ENCODE results near the gene MAP2K3. TPM values are rescaled to one million over a fixed set of nuclear protein-coding genes. Genes with fewer than 3 reads are reported as not detected.

MAP2K3 gene
- total and polyA plus RNA-seq, 8 donors: 22.6 to 101 (median 40.9) TPM

DNA sequence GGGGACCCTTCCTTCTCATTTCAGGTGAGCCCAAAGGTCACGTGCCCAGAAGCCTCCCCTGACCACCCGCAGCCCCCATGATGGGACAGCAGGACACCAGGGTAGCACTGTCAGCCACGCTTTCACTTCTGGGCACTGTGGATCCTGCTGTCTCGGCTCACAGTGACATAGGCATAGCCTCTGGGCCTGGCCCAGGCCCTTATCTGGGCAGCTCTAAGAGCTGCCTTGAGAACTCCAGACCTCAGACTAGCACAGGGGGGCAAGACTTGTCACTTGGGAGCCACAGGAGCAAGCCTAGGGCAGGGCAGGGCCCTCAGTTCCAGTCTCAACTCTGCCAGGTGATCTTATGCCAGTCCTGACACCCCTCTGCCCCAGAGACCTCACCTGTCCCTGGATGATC is 36.0 kb upstream of the MAP2K3 start:
- Histone ChIP-seq H3K4me1 (peaks cover 13 to 56% (median 28%) of the 10 kb centered on the region in 4 donors), H3K9me3 (no peaks in the 10 kb centered on the region), H3K4me3 (no peak overlapping the region), H3K36me3 (peaks cover 0 to 14% (median 10%) of the 10 kb centered on the region in 4 donors), H3K27ac (no peak overlapping the region), H3K27me3 (no peaks in the 10 kb centered on the region)
- TF ChIP-seq POLR2A (IDR thresholded peaks at IDR 0.05): no peak
- no peak for TF ChIP-seq EP300 (IDR thresholded peaks at IDR 0.05)
- no peak for TF ChIP-seq POLR2AphosphoS5 (IDR thresholded peaks at IDR 0.05)
- TF ChIP-seq, protein P1, sequence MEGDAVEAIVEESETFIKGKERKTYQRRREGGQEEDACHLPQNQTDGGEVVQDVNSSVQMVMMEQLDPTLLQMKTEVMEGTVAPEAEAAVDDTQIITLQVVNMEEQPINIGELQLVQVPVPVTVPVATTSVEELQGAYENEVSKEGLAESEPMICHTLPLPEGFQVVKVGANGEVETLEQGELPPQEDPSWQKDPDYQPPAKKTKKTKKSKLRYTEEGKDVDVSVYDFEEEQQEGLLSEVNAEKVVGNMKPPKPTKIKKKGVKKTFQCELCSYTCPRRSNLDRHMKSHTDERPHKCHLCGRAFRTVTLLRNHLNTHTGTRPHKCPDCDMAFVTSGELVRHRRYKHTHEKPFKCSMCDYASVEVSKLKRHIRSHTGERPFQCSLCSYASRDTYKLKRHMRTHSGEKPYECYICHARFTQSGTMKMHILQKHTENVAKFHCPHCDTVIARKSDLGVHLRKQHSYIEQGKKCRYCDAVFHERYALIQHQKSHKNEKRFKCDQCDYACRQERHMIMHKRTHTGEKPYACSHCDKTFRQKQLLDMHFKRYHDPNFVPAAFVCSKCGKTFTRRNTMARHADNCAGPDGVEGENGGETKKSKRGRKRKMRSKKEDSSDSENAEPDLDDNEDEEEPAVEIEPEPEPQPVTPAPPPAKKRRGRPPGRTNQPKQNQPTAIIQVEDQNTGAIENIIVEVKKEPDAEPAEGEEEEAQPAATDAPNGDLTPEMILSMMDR (IDR thresholded peaks at IDR 0.05): no peak
- 72 to 87% (median 80%) methylated on average over 3 to 4 of the region's 4 CpGs for WGBS, 5 donors
- DNase-seq: no peak
- intact Hi-C loops (cut with DNase I; ENCODE audit: low total_unique reads): no loop called here

DNA sequence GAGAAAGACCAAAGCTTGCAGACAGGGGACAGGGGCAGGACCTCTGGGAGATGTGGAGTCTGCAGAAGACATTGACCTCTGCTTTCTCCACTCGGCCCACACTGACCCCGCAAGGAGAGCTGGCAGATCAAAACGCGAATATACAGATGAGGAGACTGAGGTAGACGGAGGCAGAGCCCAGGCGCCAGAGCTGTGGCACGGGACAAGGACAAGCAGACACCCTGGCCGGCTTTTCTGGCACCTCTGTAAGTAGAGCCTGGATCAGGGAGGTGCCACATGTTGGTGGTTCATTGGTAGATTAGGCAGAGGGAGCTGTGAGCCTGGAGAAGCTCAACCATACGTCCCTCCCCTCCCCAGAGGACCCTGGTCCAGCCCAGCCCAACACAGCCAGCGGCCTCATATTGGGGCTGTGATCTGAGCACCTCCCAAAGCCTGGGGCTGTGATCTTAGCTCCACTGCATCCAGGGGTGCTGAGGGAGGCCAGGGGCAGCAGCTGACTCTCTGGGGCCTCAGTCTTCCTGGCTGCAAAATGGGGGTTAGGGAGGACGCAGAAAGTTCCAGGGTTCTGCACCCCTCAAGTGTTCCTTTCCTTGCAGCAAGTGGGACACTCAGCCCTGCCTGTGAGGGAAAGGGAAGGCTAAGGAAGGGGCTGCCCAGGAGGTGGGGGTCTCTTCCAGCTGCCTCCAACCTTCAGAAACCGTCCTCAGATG is 35.3 kb upstream of the MAP2K3 start:
- Histone ChIP-seq H3K4me3 (no peak overlapping the region), H3K36me3 (peaks cover 0 to 9% (median 3%) of the 10 kb centered on the region in 4 donors), H3K27ac (no peak overlapping the region), H3K27me3 (no peaks in the 10 kb centered on the region), H3K9me3 (no peaks in the 10 kb centered on the region), H3K4me1 (peaks cover 19 to 60% (median 36%) of the 10 kb centered on the region in 4 donors)
- no peak for DNase-seq
- intact Hi-C loops (cut with DNase I; ENCODE audit: low total_unique reads): no loop called here
- TF ChIP-seq POLR2AphosphoS5 (IDR thresholded peaks at IDR 0.05) (no peak), EP300 (IDR thresholded peaks at IDR 0.05) (no peak), POLR2A (IDR thresholded peaks at IDR 0.05) (no peak)
- TF ChIP-seq, protein P1 (IDR thresholded peaks at IDR 0.05): no peak
- WGBS, 5 donors: 75 to 83% (median 78%) methylated on average over 10 to 12 of the region's 12 CpGs

DNA sequence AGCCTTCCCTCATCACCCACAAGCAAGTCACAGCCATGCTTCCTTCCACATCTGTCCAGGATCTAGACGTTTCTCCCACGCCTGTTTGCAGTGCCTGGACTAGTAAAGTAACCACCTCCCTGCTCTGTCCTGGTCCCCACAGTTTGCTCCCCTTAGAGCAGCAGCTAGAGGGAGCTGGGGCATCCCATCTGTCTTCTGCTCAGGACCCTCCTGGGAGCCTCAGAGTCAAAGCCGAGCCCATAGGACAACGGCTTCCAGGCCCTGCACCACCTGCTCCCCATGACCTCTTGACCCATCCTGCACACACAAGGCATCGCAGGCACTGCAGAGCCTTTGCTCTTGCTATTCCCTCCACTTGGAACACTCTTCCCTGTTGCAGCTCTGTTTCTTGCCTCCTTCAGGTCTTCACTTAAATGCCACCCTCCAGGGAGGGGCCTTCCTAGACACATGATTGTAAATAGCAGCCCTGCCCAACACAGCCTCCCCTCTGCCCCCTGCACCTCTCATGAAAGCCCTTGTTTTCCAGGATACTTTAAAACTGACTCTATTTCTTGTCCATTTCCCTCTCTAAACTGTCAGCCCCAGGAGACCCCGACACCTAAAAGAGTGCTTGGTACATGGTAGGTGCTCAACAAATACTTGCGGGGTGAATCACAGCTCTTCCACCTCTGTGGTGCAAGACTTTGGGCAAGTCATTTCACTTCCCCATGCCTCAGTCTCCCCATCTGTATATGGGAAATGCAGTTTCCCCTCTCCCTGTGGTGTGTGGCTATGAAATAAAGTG is 34.4 kb upstream of the MAP2K3 start:
- no peaks in the 10 kb centered on the region for H3K9me3 ChIP-seq
- H3K4me1 ChIP-seq: peaks cover 19 to 60% (median 36%) of the 10 kb centered on the region in 4 donors
- no peak for DNase-seq
- no peaks in the 10 kb centered on the region for H3K27me3 ChIP-seq
- no peak overlapping the region for H3K4me3 ChIP-seq
- peaks cover 0 to 9% (median 3%) of the 10 kb centered on the region in 4 donors for H3K36me3 ChIP-seq
- intact Hi-C loops (cut with DNase I; ENCODE audit: low total_unique reads): no loop called here
- no peak overlapping the region for H3K27ac ChIP-seq
- TF ChIP-seq POLR2A (IDR thresholded peaks at IDR 0.05) (no peak), POLR2AphosphoS5 (IDR thresholded peaks at IDR 0.05) (no peak)
- WGBS, 5 donors: 56 to 66% (median 57%) methylated on average over 7 of the region's 7 CpGs

DNA sequence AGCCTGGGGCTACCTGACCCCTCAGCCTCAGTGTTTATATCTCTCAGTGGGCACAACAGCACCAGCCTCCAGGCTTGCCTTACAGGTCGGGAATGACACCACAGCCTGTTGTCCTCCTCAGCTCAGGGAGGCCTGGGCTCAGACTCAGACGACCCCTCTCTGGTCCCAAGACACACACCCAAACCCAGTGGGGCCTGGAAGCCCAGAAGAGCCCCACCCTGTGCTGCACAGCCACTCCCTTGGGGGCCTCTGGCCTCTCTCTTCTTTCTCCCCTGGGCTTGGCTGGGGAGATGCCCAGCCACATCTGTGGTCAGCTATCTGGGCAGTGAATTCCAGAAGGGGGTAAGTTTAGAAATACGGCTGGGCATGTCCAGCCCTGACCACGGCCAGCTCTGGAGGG is 33.7 kb upstream of the MAP2K3 start:
- intact Hi-C loops (cut with DNase I; ENCODE audit: low total_unique reads): no loop called here
- H3K27me3 ChIP-seq: no peaks in the 10 kb centered on the region
- peaks cover 0 to 9% (median 3%) of the 10 kb centered on the region in 4 donors for H3K36me3 ChIP-seq
- H3K4me1 ChIP-seq: peaks cover 19 to 55% (median 36%) of the 10 kb centered on the region in 4 donors
- no peaks in the 10 kb centered on the region for H3K9me3 ChIP-seq
- 46 to 59% (median 49%) methylated on average over 3 to 4 of the region's 4 CpGs for whole genome bisulfite sequencing, 5 donors
- TF ChIP-seq POLR2A (IDR thresholded peaks at IDR 0.05) (no peak), POLR2AphosphoS5 (IDR thresholded peaks at IDR 0.05) (no peak), EP300 (IDR thresholded peaks at IDR 0.05) (no peak)
- TF ChIP-seq, protein P1 (IDR thresholded peaks at IDR 0.05): no peak
- H3K4me3 ChIP-seq: no peak overlapping the region
- no peak for DNase-seq
- H3K27ac ChIP-seq: no peak overlapping the region

Data from stomach (tissue), 9 donors.